Neutrophil (primary cell): ENCODE results near the gene ANKS4B.

ENCODE experiments used
- H3K27ac ChIP-seq: fragments of 200-600 bp; sonication (generic); 2 replicates; pipeline ENCODE4 v1.5.1; 2016; ENCODE audit warnings: mild to moderate bottlenecking, moderate library complexity
- H3K27me3 ChIP-seq: fragments of 200-600 bp; sonication (generic); 2 replicates; pipeline ENCODE4 v1.6.0; 2016; ENCODE audit warnings: mild to moderate bottlenecking
- H3K36me3 ChIP-seq: fragments of 200-600 bp; sonication (generic); 2 replicates; pipeline ENCODE4 v1.5.1; 2017
- H3K4me1 ChIP-seq, 2 experiments: fragments of 200-600 bp in 1 of 2; sonication (generic) in 1 of 2; 1 replicate in 1 of 2; 2 replicates in 1 of 2; pipeline versions ENCODE4 v1.5.1 to v1.6.1; 2013 to 2016; ENCODE audit warnings: low read depth in 1 of 2, low read length in 1 of 2, mild to moderate bottlenecking in 1 of 2, moderate library complexity in 1 of 2; ENCODE audit not compliant: control insufficient read depth in 1 of 2, insufficient read depth in 1 of 2
- H3K4me3 ChIP-seq, 2 experiments: fragments of 200-600 bp in 1 of 2; sonication (generic) in 1 of 2; 1 replicate in 1 of 2; 2 replicates in 1 of 2; pipeline ENCODE4 v1.5.1; 2013 to 2016; ENCODE audit warnings: low read depth in 1 of 2, low read length in 1 of 2, mild to moderate bottlenecking in 1 of 2, moderate library complexity in 1 of 2
- H3K9me3 ChIP-seq: fragments of 200-600 bp; sonication (generic); 2 replicates; pipeline ENCODE4 v1.5.1; 2016
- CTCF ChIP-seq: fragments of 200-600 bp; sonication (generic); IDR thresholded peaks from 2 replicates; pipeline ENCODE4 v1.5.1; 2016; ENCODE audit warnings: antibody characterized with exemption

Gene ANKS4B, protein sequence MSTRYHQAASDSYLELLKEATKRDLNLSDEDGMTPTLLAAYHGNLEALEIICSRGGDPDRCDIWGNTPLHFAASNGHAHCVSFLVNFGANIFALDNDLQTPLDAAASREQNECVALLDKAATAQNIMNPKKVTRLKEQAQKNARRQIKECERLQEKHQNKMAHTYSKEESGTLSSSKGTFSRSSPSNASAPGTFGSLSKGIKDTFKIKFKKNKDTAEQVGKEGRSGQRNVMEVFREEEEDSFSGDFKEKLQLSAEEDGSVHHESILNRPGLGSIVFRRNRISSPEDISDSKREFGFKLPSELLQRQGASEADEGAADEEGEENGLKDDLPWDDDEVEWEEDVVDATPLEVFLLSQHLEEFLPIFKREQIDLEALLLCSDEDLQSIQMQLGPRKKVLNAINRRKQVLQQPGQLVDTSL

DNA sequence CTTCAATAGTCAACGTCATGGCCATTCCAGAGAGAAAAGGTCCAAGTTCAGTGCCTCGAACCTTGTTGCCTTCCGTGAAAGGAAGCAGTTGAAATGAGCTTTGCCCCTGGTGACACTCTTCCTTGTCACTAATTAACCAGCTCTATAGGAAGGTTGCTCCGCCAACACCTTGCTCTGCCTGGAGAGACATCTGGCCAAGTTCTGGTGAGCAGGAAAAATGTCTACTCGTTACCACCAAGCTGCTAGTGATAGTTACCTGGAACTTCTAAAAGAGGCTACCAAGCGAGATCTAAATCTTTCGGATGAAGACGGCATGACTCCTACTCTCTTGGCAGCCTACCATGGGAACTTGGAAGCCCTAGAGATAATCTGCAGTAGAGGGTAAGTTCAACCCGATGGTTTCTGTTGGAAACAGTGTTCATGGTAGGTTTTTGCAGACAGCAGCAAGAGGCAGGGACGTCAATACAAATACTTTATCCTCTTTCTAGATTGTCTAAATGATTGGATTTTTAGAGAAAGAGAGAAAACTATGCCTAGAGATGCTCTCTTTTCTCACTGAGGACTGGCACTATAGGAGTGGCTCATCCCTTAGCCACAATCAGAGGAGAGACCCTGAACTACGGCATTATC lies at the start of gene ANKS4B:
TSS of gene ANKS4B (plus strand) at position 179 of the 630 bp plus-strand sequence. CDS start at position 218, 39 bp downstream.
- H3K4me3 ChIP-seq = no peak within 1 kb of the TSS
- H3K9me3 ChIP-seq = no peaks in the 10 kb centered on the region
- H3K4me1 ChIP-seq = no peaks in the 10 kb centered on the region
- no peak within 1 kb of the TSS for H3K27ac ChIP-seq
- H3K27me3 ChIP-seq = peaks cover 34% of the 10 kb centered on the region
- TF ChIP-seq CTCF = no peak
- H3K36me3 ChIP-seq = no peaks in the 10 kb centered on the region

DNA sequence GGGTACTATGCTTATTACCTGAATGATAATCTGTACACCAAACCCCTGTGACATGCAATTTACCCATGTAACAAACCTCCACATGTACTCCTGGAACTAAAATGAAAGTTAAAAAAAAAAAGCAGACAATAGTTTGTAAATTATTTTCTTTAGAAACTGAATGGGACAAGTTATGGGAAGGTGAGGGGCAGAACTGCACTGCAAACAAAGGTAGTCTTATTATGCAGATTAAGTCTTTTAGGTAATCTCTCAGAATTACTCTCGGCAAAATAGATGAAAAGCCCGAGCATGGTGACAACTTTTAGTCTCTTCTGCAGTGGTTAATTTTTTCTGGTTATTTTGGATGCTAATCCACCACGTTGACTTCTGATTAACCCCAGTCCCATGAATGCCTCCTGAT lies 49.5 kb upstream of the ANKS4B start:
- Histone ChIP-seq H3K27ac (no peak overlapping the region), H3K4me3 (no peak overlapping the region), H3K9me3 (no peaks in the 10 kb centered on the region), H3K36me3 (peaks cover 13% of the 10 kb centered on the region), H3K4me1 (no peaks in the 10 kb centered on the region), H3K27me3 (peaks cover 4% of the 10 kb centered on the region)
- no peak for TF ChIP-seq CTCF

- Histone ChIP-seq H3K9me3 (no peaks in the 10 kb centered on the region), H3K36me3 (peaks cover 13% of the 10 kb centered on the region), H3K27ac (no peak overlapping the region), H3K27me3 (peaks cover 4% of the 10 kb centered on the region), H3K4me1 (no peaks in the 10 kb centered on the region), H3K4me3 (no peak overlapping the region)
- TF ChIP-seq CTCF = no peak
These were observed 48.7 kb upstream of the ANKS4B start for GRCh38 chr16:21184834-21185233.

DNA sequence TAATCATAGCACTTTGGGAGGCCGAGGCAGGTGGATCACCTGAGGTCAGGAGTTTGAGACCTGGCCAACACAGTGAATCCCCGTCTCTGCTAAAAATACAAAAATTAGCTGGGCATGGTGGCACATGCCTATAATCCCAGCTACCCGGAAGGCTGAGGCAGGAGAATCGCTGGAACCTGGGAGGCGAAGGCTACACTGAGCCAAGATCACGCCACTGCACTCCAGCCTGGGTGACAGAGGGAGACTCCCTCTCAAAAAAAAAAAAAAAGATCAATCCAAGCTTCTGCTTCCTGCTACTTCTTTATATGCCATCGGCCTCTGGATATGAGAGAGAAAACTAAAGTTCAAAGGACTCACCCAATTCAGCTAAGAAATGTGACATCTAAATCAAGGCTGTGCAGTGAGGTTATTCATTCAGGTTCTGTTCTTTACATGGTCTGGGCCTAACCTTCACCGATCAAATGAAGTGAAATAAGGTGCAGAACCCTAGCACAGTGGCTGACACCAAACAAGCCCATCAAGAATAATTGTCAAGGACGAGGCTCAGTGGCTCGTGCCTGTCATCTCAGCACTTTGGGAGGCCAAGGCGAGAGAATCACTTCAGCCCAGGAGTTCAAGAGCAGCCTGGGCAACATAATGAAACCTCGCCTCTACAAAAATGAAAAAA lies 47.7 kb upstream of the ANKS4B start:
- Histone ChIP-seq H3K36me3 (peaks cover 13% of the 10 kb centered on the region), H3K27ac (no peak overlapping the region), H3K27me3 (peaks cover 4% of the 10 kb centered on the region), H3K4me3 (no peak overlapping the region), H3K9me3 (no peaks in the 10 kb centered on the region), H3K4me1 (no peaks in the 10 kb centered on the region)
- TF ChIP-seq CTCF = no peak

DNA sequence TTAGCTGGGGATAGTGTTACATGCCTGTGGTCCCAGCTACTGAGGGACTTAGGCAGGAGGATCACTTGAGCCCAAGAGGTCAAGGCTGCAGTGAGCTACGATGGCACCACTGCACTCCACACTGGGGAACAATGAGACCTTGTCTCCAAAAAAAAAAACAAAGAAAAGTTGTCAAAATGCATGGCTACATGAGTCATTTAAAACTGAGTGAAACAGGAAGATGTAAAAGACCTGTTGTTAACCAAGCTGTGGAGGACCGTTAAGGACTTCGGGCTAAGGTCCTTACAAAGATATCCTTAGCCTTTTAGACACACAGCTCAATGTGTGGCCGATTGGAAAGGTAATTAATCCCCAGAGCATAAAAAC lies 47.2 kb upstream of the ANKS4B start:
- Histone ChIP-seq H3K4me1 (no peaks in the 10 kb centered on the region), H3K36me3 (peaks cover 12% of the 10 kb centered on the region), H3K4me3 (no peak overlapping the region), H3K27me3 (peaks cover 4% of the 10 kb centered on the region), H3K27ac (no peak overlapping the region), H3K9me3 (no peaks in the 10 kb centered on the region)
- no peak for TF ChIP-seq CTCF
